KMS-11 (cell line): Measurements from ENCODE around the gene SHC3.

Experiments
- H2AFZ ChIP-seq: fragments of 200-600 bp; sonication (generic); 2 replicates; pipeline ENCODE4 v1.6.1; 2016; ENCODE audit warnings: antibody characterized with exemption, mixed run types, low read depth
- H3K27ac ChIP-seq: fragments of 200-600 bp; sonication (generic); 2 replicates; pipeline ENCODE4 v1.6.1; 2016; ENCODE audit warnings: mild to moderate bottlenecking, mixed run types
- H3K27me3 ChIP-seq: fragments of 200-600 bp; sonication (generic); 2 replicates; pipeline ENCODE4 v1.6.1; 2017; ENCODE audit warnings: mild to moderate bottlenecking, low read depth, mixed run types, moderate library complexity; ENCODE audit not compliant: insufficient read depth
- H3K36me3 ChIP-seq: fragments of 200-600 bp; sonication (generic); 2 replicates; pipeline ENCODE4 v1.6.1; 2017; ENCODE audit warnings: mild to moderate bottlenecking, mixed run types; ENCODE audit not compliant: insufficient read depth
- H3K4me1 ChIP-seq: fragments of 200-600 bp; sonication (generic); 2 replicates; pipeline ENCODE4 v1.6.1; 2016; ENCODE audit warnings: mild to moderate bottlenecking, low read depth, mixed run types; ENCODE audit not compliant: poor library complexity, severe bottlenecking
- H3K4me2 ChIP-seq: fragments of 200-600 bp; sonication (generic); 2 replicates; pipeline ENCODE4 v1.7.0; 2016; ENCODE audit warnings: mild to moderate bottlenecking, mixed run types
- H3K4me3 ChIP-seq: fragments of 200-600 bp; sonication (generic); IDR thresholded peaks from 2 replicates; pipeline ENCODE4 v1.6.1; 2017; ENCODE audit warnings: low read depth, low read length, mixed read lengths; ENCODE audit not compliant: insufficient read depth
- H3K79me2 ChIP-seq: fragments of 200-600 bp; sonication (generic); 2 replicates; pipeline ENCODE4 v1.6.1; 2016; ENCODE audit warnings: low read depth, mixed run types; ENCODE audit not compliant: insufficient read depth
- H3K9ac ChIP-seq: fragments of 200-600 bp; sonication (generic); 2 replicates; pipeline ENCODE4 v1.6.1; 2016; ENCODE audit warnings: mild to moderate bottlenecking, mixed run types
- H4K20me1 ChIP-seq: fragments of 200-600 bp; sonication (generic); 2 replicates; pipeline ENCODE4 v1.6.1; 2016; ENCODE audit warnings: mild to moderate bottlenecking, mixed run types; ENCODE audit not compliant: insufficient read depth
- TF ChIP-seq, protein P1 (sequence below): fragments of 200-600 bp; sonication (generic); conservative IDR thresholded peaks from 2 replicates; pipeline ENCODE4 v1.6.1; 2017; ENCODE audit warnings: low read depth, mild to moderate bottlenecking, antibody characterized with exemption, low read length, moderate library complexity, mixed read lengths

The SHC3 gene

GRCh38 chr9:88990729-88991065, 187.9 kb downstream of the SHC3 start:
- no peak overlapping the region for H3K4me3 ChIP-seq
- H3K36me3 ChIP-seq, result no peaks in the 10 kb centered on the region
- no peaks in the 10 kb centered on the region for H3K4me1 ChIP-seq
- no peak overlapping the region for H2AFZ ChIP-seq
- no peaks in the 10 kb centered on the region for H3K79me2 ChIP-seq
- H4K20me1 ChIP-seq, result no peaks in the 10 kb centered on the region
- H3K27ac ChIP-seq, result no peak overlapping the region
- no peak overlapping the region for H3K4me2 ChIP-seq
- TF ChIP-seq, protein P1, sequence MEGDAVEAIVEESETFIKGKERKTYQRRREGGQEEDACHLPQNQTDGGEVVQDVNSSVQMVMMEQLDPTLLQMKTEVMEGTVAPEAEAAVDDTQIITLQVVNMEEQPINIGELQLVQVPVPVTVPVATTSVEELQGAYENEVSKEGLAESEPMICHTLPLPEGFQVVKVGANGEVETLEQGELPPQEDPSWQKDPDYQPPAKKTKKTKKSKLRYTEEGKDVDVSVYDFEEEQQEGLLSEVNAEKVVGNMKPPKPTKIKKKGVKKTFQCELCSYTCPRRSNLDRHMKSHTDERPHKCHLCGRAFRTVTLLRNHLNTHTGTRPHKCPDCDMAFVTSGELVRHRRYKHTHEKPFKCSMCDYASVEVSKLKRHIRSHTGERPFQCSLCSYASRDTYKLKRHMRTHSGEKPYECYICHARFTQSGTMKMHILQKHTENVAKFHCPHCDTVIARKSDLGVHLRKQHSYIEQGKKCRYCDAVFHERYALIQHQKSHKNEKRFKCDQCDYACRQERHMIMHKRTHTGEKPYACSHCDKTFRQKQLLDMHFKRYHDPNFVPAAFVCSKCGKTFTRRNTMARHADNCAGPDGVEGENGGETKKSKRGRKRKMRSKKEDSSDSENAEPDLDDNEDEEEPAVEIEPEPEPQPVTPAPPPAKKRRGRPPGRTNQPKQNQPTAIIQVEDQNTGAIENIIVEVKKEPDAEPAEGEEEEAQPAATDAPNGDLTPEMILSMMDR, result no peak
- no peak overlapping the region for H3K9ac ChIP-seq
- no peaks in the 10 kb centered on the region for H3K27me3 ChIP-seq

DNA sequence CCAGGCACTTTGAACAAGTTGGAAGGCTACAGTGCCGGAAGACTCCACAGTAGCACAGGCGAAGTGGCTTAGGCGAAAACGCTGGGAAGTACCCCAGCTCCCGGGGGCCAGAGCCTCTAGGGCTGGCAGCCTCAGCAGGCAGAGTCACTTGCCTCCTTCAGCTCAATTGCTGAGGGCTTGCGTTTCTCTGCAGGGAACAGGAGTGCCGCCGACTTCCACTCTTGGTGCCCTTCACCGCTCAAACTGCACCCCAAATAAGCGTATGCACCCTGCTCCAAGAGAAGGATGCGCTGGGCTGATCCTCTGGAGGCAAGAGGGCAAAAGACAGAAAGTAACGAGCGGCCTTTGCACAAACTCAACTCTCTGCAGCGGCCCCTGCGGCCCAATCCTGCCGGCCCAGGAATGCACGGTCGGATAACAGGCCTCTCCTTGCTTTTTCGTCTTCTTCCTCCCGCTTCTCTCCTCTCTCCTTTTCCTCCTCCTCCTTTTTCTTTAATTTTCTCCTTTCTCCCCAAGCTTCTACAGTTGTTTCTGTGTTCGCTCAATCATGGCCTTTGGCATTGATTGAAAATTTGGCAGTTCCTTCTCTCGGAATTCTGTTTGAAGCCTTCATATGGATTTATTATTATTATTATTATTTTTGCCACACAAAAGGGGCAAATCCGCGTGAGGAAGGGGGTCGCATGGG, 188.4 kb downstream of the SHC3 start:
- Histone ChIP-seq H2AFZ (no peak overlapping the region), H3K4me1 (no peaks in the 10 kb centered on the region), H3K36me3 (no peaks in the 10 kb centered on the region), H3K4me3 (no peak overlapping the region), H3K9ac (no peak overlapping the region), H3K79me2 (no peaks in the 10 kb centered on the region), H4K20me1 (no peaks in the 10 kb centered on the region), H3K27me3 (no peaks in the 10 kb centered on the region), H3K27ac (no peak overlapping the region), H3K4me2 (no peak overlapping the region)
- TF ChIP-seq, protein P1, result no peak

GRCh38 chr9:88988796-88989641, 189.6 kb downstream of the SHC3 start:
- Histone ChIP-seq H3K36me3 (no peaks in the 10 kb centered on the region), H3K4me2 (no peak overlapping the region), H3K4me3 (no peak overlapping the region), H3K4me1 (no peaks in the 10 kb centered on the region), H2AFZ (no peak overlapping the region), H3K27me3 (no peaks in the 10 kb centered on the region), H3K9ac (no peak overlapping the region), H4K20me1 (no peaks in the 10 kb centered on the region), H3K27ac (no peak overlapping the region), H3K79me2 (no peaks in the 10 kb centered on the region)
- TF ChIP-seq, protein P1, result no peak

DNA sequence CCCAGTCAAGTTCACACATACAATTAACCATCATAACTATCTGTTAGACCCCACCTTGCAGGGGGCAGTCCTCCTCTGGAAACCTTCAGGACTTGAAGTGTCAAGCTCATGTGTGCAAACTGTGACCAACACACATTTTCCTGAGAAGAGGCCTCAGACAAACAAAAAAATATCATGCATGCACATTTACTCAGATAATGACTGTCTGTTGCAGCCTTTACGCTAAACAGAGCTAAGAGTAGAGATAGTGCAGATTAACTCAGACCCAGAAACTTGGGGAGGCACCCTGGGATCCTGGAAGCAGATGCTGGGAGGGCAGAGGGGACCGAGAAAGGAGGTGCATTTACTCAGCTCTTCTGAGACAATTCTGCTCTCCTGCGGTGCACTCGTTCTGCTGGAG, 191.0 kb downstream of the SHC3 start:
- H3K9ac ChIP-seq, result no peak overlapping the region
- H2AFZ ChIP-seq, result no peak overlapping the region
- no peaks in the 10 kb centered on the region for H3K36me3 ChIP-seq
- H3K27me3 ChIP-seq, result no peaks in the 10 kb centered on the region
- H3K4me1 ChIP-seq, result no peaks in the 10 kb centered on the region
- H3K4me2 ChIP-seq, result no peak overlapping the region
- TF ChIP-seq, protein P1, result no peak
- no peaks in the 10 kb centered on the region for H4K20me1 ChIP-seq
- H3K27ac ChIP-seq, result no peak overlapping the region
- H3K4me3 ChIP-seq, result no peak overlapping the region
- H3K79me2 ChIP-seq, result no peaks in the 10 kb centered on the region
